Nucleus accumbens (tissue), 56 donors: ENCODE measurements around the gene EIF6.

ENCODE experiments used
- DNase-seq, 56 donors: peaks; one replicate each; lab custom pipeline; 2025; lab: John Stamatoyannopoulos, UW

Gene EIF6

DNA sequence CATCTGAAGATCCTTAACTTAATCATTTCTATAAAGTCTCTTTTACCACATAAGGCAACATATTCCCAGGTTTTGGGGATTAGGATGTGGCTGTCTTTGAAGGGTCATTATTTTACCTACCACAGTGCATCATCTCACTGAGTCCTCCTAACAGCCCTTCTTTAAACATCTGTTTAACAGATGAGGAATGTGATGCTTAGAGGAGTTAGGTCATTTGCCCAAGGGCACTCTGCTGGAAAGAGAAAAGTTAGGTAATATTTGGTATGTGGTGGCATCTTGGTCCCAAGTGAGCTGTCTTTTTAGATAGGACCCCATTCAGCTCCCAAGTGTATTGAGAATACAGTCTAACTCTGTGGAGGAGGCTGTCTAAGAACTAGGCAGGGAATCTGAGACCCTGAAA, 47.1 kb downstream of the EIF6 start:
- DNase-seq = no peak

DNA sequence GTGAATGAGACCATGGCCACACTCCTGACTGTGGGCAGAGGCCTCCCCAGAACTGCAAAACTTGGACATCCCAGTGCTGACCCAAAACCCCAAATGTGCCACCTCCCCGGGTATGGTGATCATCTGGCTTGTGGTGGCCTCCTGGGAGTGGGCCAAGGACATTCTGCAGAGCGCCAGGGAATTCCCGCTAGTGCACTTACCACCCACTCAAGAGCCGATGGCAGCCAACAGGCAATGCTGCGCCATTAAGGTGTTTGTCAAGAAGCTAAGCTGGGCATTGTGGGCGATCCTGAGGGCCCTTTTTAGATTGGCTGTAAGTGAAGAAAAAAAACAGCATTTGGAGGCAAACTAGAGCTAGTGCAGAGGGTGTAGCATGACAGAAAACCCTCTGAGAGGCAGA, 48.7 kb downstream of the EIF6 start:
- DNase-seq = no peak

DNA sequence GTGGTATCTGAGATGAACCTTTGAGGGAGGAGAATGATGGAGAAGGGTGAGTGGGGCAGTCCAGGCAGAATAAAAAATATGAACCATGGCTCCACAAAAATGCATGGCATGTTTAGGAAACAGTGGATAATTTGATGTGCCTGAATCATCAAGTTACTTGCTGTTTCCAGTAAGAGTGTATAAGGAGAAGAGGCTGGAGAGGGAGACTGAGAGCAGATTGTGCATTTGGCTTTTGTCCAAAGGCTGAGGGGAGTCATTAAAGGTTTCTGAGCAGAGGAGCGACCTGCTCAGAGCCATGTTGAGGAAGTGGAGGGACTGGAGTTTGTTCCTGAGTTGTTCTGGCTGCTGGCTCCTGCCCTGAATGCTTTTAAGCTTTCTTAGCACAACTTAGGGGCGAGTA, 52.0 kb downstream of the EIF6 start:
- DNase-seq = no peak
